OCI-LY1 (cell line): ENCODE results near the gene STAG1.

Source experiments
- H2AFZ ChIP-seq: fragments of 200-600 bp; sonication (generic), shearing (Covaris generic); 2 replicates; pipeline ENCODE4 v1.6.0; 2014; ENCODE audit warnings: antibody characterized with exemption, mild to moderate bottlenecking, low read length
- H3F3A ChIP-seq: fragments of 200-600 bp; sonication (generic), shearing (Covaris generic); 2 replicates; pipeline ENCODE4 v1.6.0; 2014; ENCODE audit warnings: mild to moderate bottlenecking, antibody characterized with exemption, low read length, moderate library complexity; ENCODE audit not compliant: insufficient read depth
- H3K27ac ChIP-seq: fragments of 200-600 bp; sonication (generic); 2 replicates; pipeline ENCODE4 v1.5.1; 2014; ENCODE audit warnings: low read length, mixed run types, mild to moderate bottlenecking, low read depth; ENCODE audit not compliant: poor library complexity, severe bottlenecking
- H3K27me3 ChIP-seq: fragments of 200-600 bp; sonication (generic); 2 replicates; pipeline ENCODE4 v1.6.0; 2014; ENCODE audit warnings: antibody characterized with exemption, mild to moderate bottlenecking, low read length, moderate library complexity; ENCODE audit not compliant: insufficient read depth
- H3K36me3 ChIP-seq: fragments of 200-600 bp; sonication (generic); 2 replicates; pipeline ENCODE4 v1.6.1; 2014; ENCODE audit warnings: mild to moderate bottlenecking, antibody characterized with exemption, low read length, moderate library complexity, mixed read lengths; ENCODE audit not compliant: insufficient read depth
- H3K4me1 ChIP-seq: fragments of 200-600 bp; sonication (generic); 2 replicates; pipeline ENCODE4 v1.5.1; 2014; ENCODE audit warnings: mild to moderate bottlenecking, low read length, moderate library complexity; ENCODE audit not compliant: insufficient read depth, severe bottlenecking
- H3K4me2 ChIP-seq: fragments of 200-600 bp; sonication (generic), shearing (Covaris generic); 2 replicates; pipeline ENCODE4 v1.6.1; 2014; ENCODE audit warnings: low read length
- H3K4me3 ChIP-seq: fragments of 200-600 bp; sonication (generic); 2 replicates; pipeline ENCODE4 v1.5.1; 2014; ENCODE audit warnings: low read length, low read depth, mild to moderate bottlenecking, mixed read lengths; ENCODE audit not compliant: poor library complexity, severe bottlenecking
- H3K79me2 ChIP-seq: fragments of 200-600 bp; shearing (Covaris generic); 2 replicates; pipeline ENCODE4 v1.6.1; 2016; ENCODE audit warnings: mixed run types, low read length, mixed read lengths; ENCODE audit not compliant: insufficient read depth
- H3K9ac ChIP-seq: fragments of 200-600 bp; sonication (generic), shearing (Covaris generic); 2 replicates; pipeline ENCODE4 v1.6.1; 2014; ENCODE audit warnings: mild to moderate bottlenecking, low read length, mixed read lengths
- H3K9me2 ChIP-seq: fragments of 200-600 bp; sonication (generic), shearing (Covaris generic); 2 replicates; pipeline ENCODE4 v1.6.1; 2014; ENCODE audit warnings: low read depth, mild to moderate bottlenecking, low read length, mixed read lengths
- H3K9me3 ChIP-seq: fragments of 200-600 bp; shearing (Covaris generic); 2 replicates; pipeline ENCODE4 v1.6.1; 2014; ENCODE audit warnings: low read length, mixed read lengths
- H4K20me1 ChIP-seq: fragments of 200-600 bp; sonication (generic), shearing (Covaris generic); 2 replicates; pipeline ENCODE4 v1.6.0; 2016; ENCODE audit warnings: mild to moderate bottlenecking, low read length; ENCODE audit not compliant: insufficient read depth
- CTCF ChIP-seq: fragments of 200-600 bp; sonication (generic), shearing (Covaris generic); IDR thresholded peaks from 2 replicates; pipeline ENCODE4 v1.5.1; 2017; ENCODE audit warnings: mild to moderate bottlenecking, antibody characterized with exemption, low read length, moderate library complexity, mixed read lengths
- EZH2 ChIP-seq: fragments of 200-600 bp; sonication (generic), shearing (Covaris generic); IDR thresholded peaks from 2 replicates; pipeline ENCODE4 v1.8.0; 2017; ENCODE audit warnings: borderline replicate concordance, mixed run types, mild to moderate bottlenecking, antibody characterized with exemption, low read length, moderate library complexity, mixed read lengths

STAG1 gene

GRCh38 chr3:136473716-136474326, 278.4 kb downstream of the STAG1 start:
- no peak overlapping the region for H3K4me3 ChIP-seq
- TF ChIP-seq EZH2 (no peak), CTCF (no peak)
- no peaks in the 10 kb centered on the region for H3K9me3 ChIP-seq
- H3F3A ChIP-seq: no peaks in the 10 kb centered on the region
- no peaks in the 10 kb centered on the region for H3K79me2 ChIP-seq
- H2AFZ ChIP-seq: no peak overlapping the region
- H4K20me1 ChIP-seq: no peaks in the 10 kb centered on the region
- no peaks in the 10 kb centered on the region for H3K4me1 ChIP-seq
- no peak overlapping the region for H3K27ac ChIP-seq
- peaks cover 35% of the 10 kb centered on the region for H3K36me3 ChIP-seq
- H3K4me2 ChIP-seq: no peak overlapping the region
- no peaks in the 10 kb centered on the region for H3K27me3 ChIP-seq
- H3K9ac ChIP-seq: no peak overlapping the region
- H3K9me2 ChIP-seq: no peaks in the 10 kb centered on the region

- H3K79me2 ChIP-seq: no peaks in the 10 kb centered on the region
- H3K4me1 ChIP-seq: no peaks in the 10 kb centered on the region
- no peaks in the 10 kb centered on the region for H4K20me1 ChIP-seq
- peaks cover 15% of the 10 kb centered on the region; the same call in 1 of the 2 replicates for H3K36me3 ChIP-seq
- no peaks in the 10 kb centered on the region for H3K27me3 ChIP-seq
- H3K4me3 ChIP-seq: no peak overlapping the region
- no peak overlapping the region for H3K27ac ChIP-seq
- no peak overlapping the region for H3K4me2 ChIP-seq
- no peaks in the 10 kb centered on the region for H3K9me3 ChIP-seq
- H3F3A ChIP-seq: no peaks in the 10 kb centered on the region
- H2AFZ ChIP-seq: no peak overlapping the region
- no peaks in the 10 kb centered on the region for H3K9me2 ChIP-seq
- no peak for TF ChIP-seq EZH2
- no peak for TF ChIP-seq CTCF
- no peak overlapping the region for H3K9ac ChIP-seq
Observed at GRCh38 chr3:136465296-136465695, 286.9 kb downstream of the STAG1 start.

GRCh38 chr3:136464502-136464901, 287.7 kb downstream of the STAG1 start:
- H3K36me3 ChIP-seq: peaks cover 15% of the 10 kb centered on the region; the same call in 1 of the 2 replicates
- H3K4me3 ChIP-seq: no peak overlapping the region
- H2AFZ ChIP-seq: no peak overlapping the region
- no peaks in the 10 kb centered on the region for H3K9me2 ChIP-seq
- no peaks in the 10 kb centered on the region for H3K9me3 ChIP-seq
- no peaks in the 10 kb centered on the region for H3F3A ChIP-seq
- H3K9ac ChIP-seq: no peak overlapping the region
- TF ChIP-seq CTCF: no peak
- TF ChIP-seq EZH2: no peak
- H3K27ac ChIP-seq: no peak overlapping the region
- H4K20me1 ChIP-seq: no peaks in the 10 kb centered on the region
- H3K27me3 ChIP-seq: no peaks in the 10 kb centered on the region
- H3K79me2 ChIP-seq: no peaks in the 10 kb centered on the region
- H3K4me2 ChIP-seq: no peak overlapping the region
- no peaks in the 10 kb centered on the region for H3K4me1 ChIP-seq
